Kidney (tissue), 14 donors: ENCODE measurements around the gene PRDM8. TPM values are rescaled to one million over a fixed set of nuclear protein-coding genes. Genes with fewer than 3 reads are reported as not detected.

Experiments
- DNase-seq, 5 donors: peaks; one replicate each; pipeline ENCODE4 v3.0.0-alpha.2; 2013 to 2020
- FAIRE-seq: peaks from 2 replicates; lab custom pipeline; 2012; peaks lifted over from hg19 to GRCh38; lab: Jason Lieb, UNC
- H3K27ac ChIP-seq, 2 donors: one replicate each; pipeline ENCODE4 v1.7.0; 2013; ENCODE audit warnings: low read depth in 2 of 2, low read length in 2 of 2, inconsistent platforms in 1 of 2
- H3K27me3 ChIP-seq: one replicate; pipeline ENCODE4 v1.7.1; 2013; ENCODE audit warnings: low read length, inconsistent platforms; ENCODE audit not compliant: control insufficient read depth, insufficient read depth
- H3K36me3 ChIP-seq, 3 donors: one replicate each; pipeline versions ENCODE4 v1.7.0 to v1.7.1; 2013; ENCODE audit warnings: low read length in 3 of 3, control low read depth in 1 of 3, inconsistent platforms in 1 of 3; ENCODE audit not compliant: insufficient read depth in 3 of 3, control insufficient read depth in 2 of 3
- H3K4me1 ChIP-seq, 3 donors: one replicate each; pipeline versions ENCODE4 v1.7.0 to v1.7.1; 2013; ENCODE audit warnings: low read length in 3 of 3, inconsistent platforms in 1 of 3, low read depth in 1 of 3; ENCODE audit not compliant: control insufficient read depth in 2 of 3, insufficient read depth in 2 of 3
- H3K4me3 ChIP-seq, 3 donors: one replicate each; pipeline versions ENCODE4 v1.7.0 to v1.8.1; 2013; ENCODE audit warnings: low read length in 3 of 3, control low read depth in 1 of 3, inconsistent platforms in 1 of 3
- H3K9ac ChIP-seq, 3 donors: one replicate each; pipeline versions ENCODE4 v1.7.0 to v1.7.1; 2013; ENCODE audit warnings: low read length in 3 of 3, control low read depth in 1 of 3, inconsistent platforms in 1 of 3
- H3K9me3 ChIP-seq, 3 donors: one replicate each; pipeline versions ENCODE4 v1.7.0 to v1.7.1; 2013; ENCODE audit warnings: low read length in 3 of 3, control low read depth in 1 of 3, inconsistent platforms in 1 of 3; ENCODE audit not compliant: control insufficient read depth in 2 of 3, insufficient read depth in 1 of 3
- intact Hi-C: fragments of 100-400 bp; cut with DNase I; formaldehyde crosslinking; loops from one replicate; pipeline ENCODE4 v1.11.1; 2022
- polyA plus RNA-seq: library from polyadenylated mRNA; stranded (reverse); fragments of 350-450 nt; fragmentation: Illumina TruSeq; extraction: RNeasy Lipid Tissue Mini Kit (QIAGEN cat#74804); gene quantifications from one replicate; pipeline ENCODE4 v1.2.3, GENCODE V29; 2014; ENCODE audit warnings: low read depth, low replicate concordance; ENCODE audit not compliant: insufficient read depth
- total RNA-seq: library from RNA; stranded (reverse); fragmentation: NEBNext Ultra II Directional; extraction: Animal tissue kit (Norgen Biotek cat#: 25700); gene quantifications from one replicate; pipeline ENCODE4 v1.2.1, GENCODE V29; 2021
- TF ChIP-seq, protein P1 (sequence below): IDR thresholded peaks from 3 replicates; pipeline ENCODE4 v1.5.1; 2012; ENCODE audit warnings: mild to moderate bottlenecking, moderate library complexity, borderline replicate concordance; ENCODE audit not compliant: insufficient read depth; ENCODE audit errors: extremely low read depth
- donor health status: control.
- donor health status: control.
- donor health status: control.
- donor health status: control.
- donor health status: control.
- donor health status: DM: yes; HTN: yes; CAD: no.
- donor health status: Normal renal cell carcinoma (clear cell type).

PRDM8 gene
- total and polyA plus RNA-seq, 2 donors from 2014 or later = 0.75 to 4.2 TPM

DNA sequence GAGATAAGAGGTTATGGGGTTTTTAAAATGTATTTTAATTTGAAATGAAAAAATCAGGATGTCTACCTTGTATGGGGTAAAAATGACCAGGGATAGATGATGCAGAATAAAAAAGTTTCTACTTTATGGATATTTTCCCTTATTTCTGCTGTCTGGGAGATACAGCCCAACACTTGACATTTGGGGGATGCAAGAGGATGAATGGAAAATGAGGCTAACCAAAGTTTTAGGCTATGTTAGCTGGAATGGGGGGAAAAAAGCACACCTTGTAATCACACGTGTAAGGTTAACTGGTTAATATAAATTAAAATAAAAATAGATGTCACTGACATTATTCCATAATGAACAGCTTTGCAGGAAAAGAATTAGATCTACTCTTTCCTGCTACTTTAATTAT, 1.1 kb downstream of the PRDM8 start:
- TF ChIP-seq, protein P1, sequence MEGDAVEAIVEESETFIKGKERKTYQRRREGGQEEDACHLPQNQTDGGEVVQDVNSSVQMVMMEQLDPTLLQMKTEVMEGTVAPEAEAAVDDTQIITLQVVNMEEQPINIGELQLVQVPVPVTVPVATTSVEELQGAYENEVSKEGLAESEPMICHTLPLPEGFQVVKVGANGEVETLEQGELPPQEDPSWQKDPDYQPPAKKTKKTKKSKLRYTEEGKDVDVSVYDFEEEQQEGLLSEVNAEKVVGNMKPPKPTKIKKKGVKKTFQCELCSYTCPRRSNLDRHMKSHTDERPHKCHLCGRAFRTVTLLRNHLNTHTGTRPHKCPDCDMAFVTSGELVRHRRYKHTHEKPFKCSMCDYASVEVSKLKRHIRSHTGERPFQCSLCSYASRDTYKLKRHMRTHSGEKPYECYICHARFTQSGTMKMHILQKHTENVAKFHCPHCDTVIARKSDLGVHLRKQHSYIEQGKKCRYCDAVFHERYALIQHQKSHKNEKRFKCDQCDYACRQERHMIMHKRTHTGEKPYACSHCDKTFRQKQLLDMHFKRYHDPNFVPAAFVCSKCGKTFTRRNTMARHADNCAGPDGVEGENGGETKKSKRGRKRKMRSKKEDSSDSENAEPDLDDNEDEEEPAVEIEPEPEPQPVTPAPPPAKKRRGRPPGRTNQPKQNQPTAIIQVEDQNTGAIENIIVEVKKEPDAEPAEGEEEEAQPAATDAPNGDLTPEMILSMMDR = no peak
- Histone ChIP-seq H3K27ac (no peak overlapping the region), H3K9ac (no peak overlapping the region), H3K27me3 (peaks cover 69% of the 10 kb centered on the region), H3K36me3 (no peaks in the 10 kb centered on the region), H3K4me1 (peaks cover 0 to 5% (median 0%) of the 10 kb centered on the region in 3 donors), H3K9me3 (no peaks in the 10 kb centered on the region), H3K4me3 (no peak overlapping the region)
- intact Hi-C loops = no loop called here
- FAIRE-seq (no peak), DNase-seq (no peak)

- H3K9ac ChIP-seq = no peak overlapping the region
- H3K27me3 ChIP-seq = peaks cover 70% of the 10 kb centered on the region
- H3K36me3 ChIP-seq = no peaks in the 10 kb centered on the region
- H3K27ac ChIP-seq = no peak overlapping the region
- DNase-seq = no peak
- no peak overlapping the region for H3K4me3 ChIP-seq
- FAIRE-seq = no peak
- TF ChIP-seq, protein P1 = no peak
- peaks cover 0 to 5% (median 0%) of the 10 kb centered on the region in 3 donors for H3K4me1 ChIP-seq
- no peaks in the 10 kb centered on the region for H3K9me3 ChIP-seq
- intact Hi-C loops = no loop called here
Observed at GRCh38 chr4:80199004-80199560, 1.8 kb downstream of the PRDM8 start.

DNA sequence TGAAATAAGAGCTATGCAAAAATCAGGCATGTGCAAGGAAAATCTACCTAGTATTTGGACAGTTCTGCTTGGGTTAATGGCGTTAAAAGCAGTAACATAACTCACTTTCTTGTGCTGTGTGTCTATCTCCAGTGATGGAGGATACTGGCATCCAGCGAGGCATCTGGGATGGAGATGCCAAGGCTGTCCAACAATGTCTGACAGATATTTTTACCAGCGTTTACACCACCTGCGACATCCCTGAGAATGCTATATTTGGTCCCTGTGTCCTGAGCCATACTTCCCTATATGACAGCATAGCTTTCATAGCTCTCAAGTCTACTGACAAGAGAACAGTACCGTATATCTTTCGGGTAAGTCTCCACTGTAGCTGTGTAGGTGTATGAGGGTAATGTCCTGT, 2.6 kb downstream of the PRDM8 start:
- no peak overlapping the region for H3K27ac ChIP-seq
- H3K36me3 ChIP-seq = no peaks in the 10 kb centered on the region
- no peaks in the 10 kb centered on the region for H3K9me3 ChIP-seq
- DNase-seq (no peak), FAIRE-seq (no peak)
- intact Hi-C loops = no loop called here
- TF ChIP-seq, protein P1 = no peak
- H3K27me3 ChIP-seq = peaks cover 74% of the 10 kb centered on the region
- no peak overlapping the region for H3K4me3 ChIP-seq
- H3K9ac ChIP-seq = no peak overlapping the region
- H3K4me1 ChIP-seq = peaks cover 0 to 5% (median 0%) of the 10 kb centered on the region in 3 donors
